ENCODE results near the gene PPP2R2D.

DNA sequence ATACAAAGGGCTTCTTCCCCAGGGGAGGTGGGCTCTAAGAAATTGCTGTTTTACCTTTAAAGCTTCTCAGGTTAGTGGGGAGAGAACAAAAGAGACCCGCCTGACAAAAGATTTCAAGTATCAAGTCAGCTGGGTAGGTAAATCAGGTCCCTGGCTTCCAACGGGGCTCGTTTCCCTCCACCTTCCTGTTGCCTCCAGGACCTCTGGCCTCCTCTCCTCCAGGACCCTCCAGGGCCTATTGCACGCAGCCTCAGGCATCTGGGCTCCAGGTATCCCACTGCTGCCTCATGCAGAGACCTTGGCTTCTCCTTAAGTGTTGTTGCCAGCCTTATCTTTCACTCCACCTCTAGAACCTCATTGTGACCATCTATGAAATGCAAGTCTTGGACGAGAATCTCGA lies 78.0 kb downstream of the PPP2R2D start:
- TF ChIP-seq ZNF274 (IDR thresholded peaks at IDR 0.05; ENCODE audit: low read depth, low read length) (no peak), YY1 (IDR thresholded peaks at IDR 0.05; ENCODE audit: insufficient read depth, insufficient read length) (no peak), SUZ12 (IDR thresholded peaks at IDR 0.05; ENCODE audit: extremely low read depth, insufficient read depth, insufficient read length) (no peak)

Data from NT2/D1 (cell line).